Ovary (tissue), 9 donors: Measurements from ENCODE around the gene RPS13. TPM values are rescaled to one million over a fixed set of nuclear protein-coding genes. Genes with fewer than 3 reads are reported as not detected.
"Not testable (repeated sequence)": the region's sequence is repeated elsewhere in the genome, so short reads cannot be mapped to it uniquely, and the experiment has no call there.

Experiments used
- DNase-seq, 5 donors: peaks; one replicate each; pipeline ENCODE4 v3.0.0-alpha.2; 2019 to 2020
- H3K27ac ChIP-seq, 2 donors: fragments of 200-600 bp; one replicate each; pipeline versions ENCODE4 v1.5.1 to v1.8.0; 2019 to 2022
- H3K27me3 ChIP-seq: fragments of 200-600 bp; one replicate; pipeline ENCODE4 v1.8.0; 2022
- H3K36me3 ChIP-seq: fragments of 200-600 bp; sonication (generic); one replicate; pipeline ENCODE4 v1.5.1; 2019
- H3K4me1 ChIP-seq: one replicate; pipeline ENCODE4 v1.8.1; 2013; ENCODE audit warnings: mild to moderate bottlenecking, moderate library complexity; ENCODE audit not compliant: insufficient read depth
- H3K4me3 ChIP-seq: fragments of 200-600 bp; sonication (generic); one replicate; pipeline ENCODE4 v1.5.1; 2017
- H3K9me3 ChIP-seq, 2 donors: fragments of 200-600 bp in 1 of 2; sonication (generic) in 1 of 2; one replicate each; pipeline versions ENCODE4 v1.5.1 to v1.8.1; 2013 to 2019; ENCODE audit warnings: mild to moderate bottlenecking in 1 of 2, moderate library complexity in 1 of 2
- EP300 ChIP-seq: sonication (generic); formaldehyde crosslinking; IDR thresholded peaks from one replicate; pipeline ENCODE4 v1.6.1; 2017; ENCODE audit warnings: antibody characterized with exemption
- POLR2A ChIP-seq: fragments of 450-650 bp; IDR thresholded peaks from one replicate; pipeline ENCODE4 v1.6.1; 2017; ENCODE audit warnings: antibody characterized with exemption, mild to moderate bottlenecking, moderate library complexity
- WGBS, 3 donors: extraction: QIAGEN DNeasy Blood & Tissue Kit in 1 of 3; methylation state at CpG; one replicate each; pipeline versions ENCODE4 v1.1.5 to v1.1.7; 2013 to 2017; 5-methylcytosine and 5-hydroxymethylcytosine counted together
- intact Hi-C, 4 donors: fragments of 100-400 bp; cut with DNase I; formaldehyde crosslinking; loops; one replicate each; pipeline versions ENCODE4 v1.11.0 to v1.15.1; 2022 to 2023
- polyA plus RNA-seq, 2 donors: library from polyadenylated mRNA; stranded (reverse); fragments of 200-250 nt in 1 of 2; fragments of 350-450 nt in 1 of 2; fragmentation: Illumina TruSeq in 1 of 2; extraction: RNeasy Lipid Tissue Mini Kit (QIAGEN cat#74804) in 1 of 2; gene quantifications; one replicate each; pipeline ENCODE4 v1.2.3, GENCODE V29; 2013 to 2014
- small RNA-seq: library from RNA; depleted of rRNA; stranded (forward); fragments of <200 nt; gene quantifications from one replicate; pipeline ENCODE3, GENCODE V24; 2016
- total RNA-seq, 7 donors: library from RNA; depleted of rRNA in 2 of 7; stranded (reverse); fragments of >200 nt in 2 of 7; fragmentation: NEBNext Ultra II Directional in 3 of 7; extraction: Animal tissue kit (Norgen Biotek cat#: 25700) in 3 of 7; gene quantifications; one replicate each; pipeline versions ENCODE4 v1.1.0 to v1.2.4, GENCODE V29; 2016 to 2023
- TF ChIP-seq, protein P1 (sequence below), 3 donors: fragments of 450-650 bp in 2 of 3; fragments of 200-600 bp in 1 of 3; IDR thresholded peaks; one replicate each; pipeline versions ENCODE4 v1.5.1 to v1.8.0; 2016 to 2022; ENCODE audit warnings: antibody characterized with exemption in 3 of 3, mild to moderate bottlenecking in 1 of 3
- donor health status: DM: no; HTN: no; CAD: no; lungs with moderate emphysema.
- donor health status: DM: no; HTN: no; CAD: no.
- donor health status: Bipolar disorder and iron deficiency.
- donor health status: DM: yes; HTN: yes; CAD: no.
- donor health status: DM: no; HTN: no; CAD: no.
- donor health status: DM: yes; HTN: yes; CAD: no.

RPS13 gene
- total and polyA plus RNA-seq, 9 donors: 1,394 to 4,750 (median 2,318) TPM

GRCh38 chr11:17036666-17037658 is 40.5 kb downstream of the RPS13 start:
- intact Hi-C loops: no loop called here
- Histone ChIP-seq H3K36me3 (no peaks in the 10 kb centered on the region), H3K4me3 (no peak overlapping the region), H3K4me1 (no peaks in the 10 kb centered on the region), H3K27ac (no peak overlapping the region), H3K9me3 (no peaks in the 10 kb centered on the region), H3K27me3 (no peaks in the 10 kb centered on the region)
- no peak for DNase-seq
- 82 to 88% (median 84%) methylated on average over 6 of the region's 6 CpGs for WGBS, 3 donors
- TF ChIP-seq, protein P1, sequence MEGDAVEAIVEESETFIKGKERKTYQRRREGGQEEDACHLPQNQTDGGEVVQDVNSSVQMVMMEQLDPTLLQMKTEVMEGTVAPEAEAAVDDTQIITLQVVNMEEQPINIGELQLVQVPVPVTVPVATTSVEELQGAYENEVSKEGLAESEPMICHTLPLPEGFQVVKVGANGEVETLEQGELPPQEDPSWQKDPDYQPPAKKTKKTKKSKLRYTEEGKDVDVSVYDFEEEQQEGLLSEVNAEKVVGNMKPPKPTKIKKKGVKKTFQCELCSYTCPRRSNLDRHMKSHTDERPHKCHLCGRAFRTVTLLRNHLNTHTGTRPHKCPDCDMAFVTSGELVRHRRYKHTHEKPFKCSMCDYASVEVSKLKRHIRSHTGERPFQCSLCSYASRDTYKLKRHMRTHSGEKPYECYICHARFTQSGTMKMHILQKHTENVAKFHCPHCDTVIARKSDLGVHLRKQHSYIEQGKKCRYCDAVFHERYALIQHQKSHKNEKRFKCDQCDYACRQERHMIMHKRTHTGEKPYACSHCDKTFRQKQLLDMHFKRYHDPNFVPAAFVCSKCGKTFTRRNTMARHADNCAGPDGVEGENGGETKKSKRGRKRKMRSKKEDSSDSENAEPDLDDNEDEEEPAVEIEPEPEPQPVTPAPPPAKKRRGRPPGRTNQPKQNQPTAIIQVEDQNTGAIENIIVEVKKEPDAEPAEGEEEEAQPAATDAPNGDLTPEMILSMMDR (IDR thresholded peaks at IDR 0.05): no peak
- TF ChIP-seq POLR2A (no peak), EP300 (no peak)

DNA sequence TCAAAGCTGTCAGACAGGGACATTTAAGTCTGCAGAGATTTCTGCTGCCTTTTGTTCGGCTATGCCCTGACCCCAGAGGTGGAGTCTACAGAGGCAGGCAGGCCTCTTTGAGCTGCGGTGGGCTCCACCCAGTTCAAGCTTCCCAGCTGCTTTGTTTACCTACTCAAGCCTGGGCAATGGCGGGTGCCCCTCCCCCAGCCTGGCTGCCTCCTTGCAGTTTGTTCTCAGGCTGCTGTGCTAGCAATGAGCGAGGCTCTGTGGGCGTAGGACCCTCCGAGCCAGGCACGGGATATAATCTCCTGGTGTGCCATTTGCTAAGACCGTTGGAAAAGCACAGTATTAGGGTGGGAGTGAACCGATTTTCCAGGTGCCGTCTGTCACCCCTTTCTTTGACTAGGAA is 43.4 kb downstream of the RPS13 start:
- 85 to 98% (median 93%) methylated on average over 8 to 10 of the region's 10 CpGs for WGBS, 3 donors
- H3K27me3 ChIP-seq, H3K27ac ChIP-seq, DNase-seq, intact Hi-C loops, H3K9me3 ChIP-seq, H3K4me1 ChIP-seq, H3K4me3 ChIP-seq, H3K36me3 ChIP-seq: not testable (repeated sequence)

GRCh38 chr11:17026487-17027082 is 50.9 kb downstream of the RPS13 start:
- Histone ChIP-seq H3K36me3 (no peaks in the 10 kb centered on the region), H3K9me3 (no peaks in the 10 kb centered on the region), H3K4me3 (no peak overlapping the region), H3K27me3 (no peaks in the 10 kb centered on the region), H3K27ac (no peak overlapping the region), H3K4me1 (no peaks in the 10 kb centered on the region)
- intact Hi-C loops: no loop called here
- TF ChIP-seq POLR2A (no peak), EP300 (no peak)
- TF ChIP-seq, protein P1 (IDR thresholded peaks at IDR 0.05): no peak
- 89 to 93% (median 92%) methylated on average over 3 of the region's 3 CpGs for WGBS, 3 donors
- DNase-seq: no peak

- Histone ChIP-seq H3K9me3 (no peaks in the 10 kb centered on the region), H3K27me3 (no peaks in the 10 kb centered on the region), H3K4me3 (no peak overlapping the region), H3K4me1 (no peaks in the 10 kb centered on the region), H3K27ac (no peak overlapping the region), H3K36me3 (no peaks in the 10 kb centered on the region)
- TF ChIP-seq POLR2A (no peak), EP300 (no peak)
- TF ChIP-seq, protein P1 (IDR thresholded peaks at IDR 0.05): no peak
- DNase-seq: no peak
- 91 to 93% (median 93%) methylated on average over 2 of the region's 2 CpGs for WGBS, 3 donors
- intact Hi-C loops: no loop called here
Measured at GRCh38 chr11:17024924-17025323, 52.5 kb downstream of the RPS13 start.

Small RNAs within 50 kb of the gene (small RNA-seq; reads per million reads assigned to genes)
- gene RNU6-593P (not detected), gene SNORD14A (4.3 reads per million, percentile 79 among the genes with 10 or more reads in this experiment), gene SNORD14B (not detected)

Other genes starting within 250 kb of the RPS13 start
- 10 to 100 TPM in 6 of 7 donors, 1 to 10 TPM in 1; 9.6 to 29.5 (median 15.9) TPM for gene PLEKHA7, start 63.3 kb downstream of the RPS13 start, total RNA-seq
- 10 to 100 TPM; 12.2 to 16.7 TPM for gene PLEKHA7, start 63.3 kb downstream of the RPS13 start, polyA plus RNA-seq
- gene PIK3C2A, start 130.3 kb upstream of the RPS13 start, total RNA-seq: 10 to 100 TPM; 39.3 to 66.1 (median 55.0) TPM
- 10 to 100 TPM; 12.0 to 19.6 TPM for gene PIK3C2A, start 130.3 kb upstream of the RPS13 start, polyA plus RNA-seq
- gene NUCB2, start 199.1 kb upstream of the RPS13 start, total RNA-seq: 100 to 1,000 TPM in 2 of 7 donors, 10 to 100 TPM in 5; 36.7 to 116 (median 86.1) TPM
- gene NUCB2, start 199.1 kb upstream of the RPS13 start, polyA plus RNA-seq: 100 to 1,000 TPM in 1 of 2 donors, 10 to 100 TPM in 1; 57.6 to 108 TPM